B cell (primary cell): ENCODE measurements around the gene SLC8B1. TPM values are rescaled to one million over a fixed set of nuclear protein-coding genes. Genes with fewer than 3 reads are reported as not detected.

ENCODE experiments used
- ATAC-seq: fragments of 200-7000 bp; cut with Tn5 transposase; one replicate; pipeline ENCODE4 v1.10.0; 2021; ENCODE audit warnings: low read depth, mild to moderate bottlenecking, moderate number of reproducible peaks, moderate library complexity
- CTCF ChIA-PET: fragments of 350-600 bp; sonication (Branson Sonifier 250); formaldehyde crosslinking; loops from one replicate; lab custom pipeline; 2021; ENCODE audit warnings: antibody characterized with exemption, inconsistent platforms; lab: Charles Lee
- POLR2A ChIA-PET: fragments of 350-600 bp; sonication (Branson Sonifier 250); formaldehyde crosslinking; loops from one replicate; lab custom pipeline; 2021; ENCODE audit warnings: antibody characterized with exemption; lab: Charles Lee
- DNase-seq: peaks from one replicate; pipeline ENCODE4 v3.0.0; 2013
- H2AFZ ChIP-seq: 2 replicates; pipeline ENCODE4 v1.6.1; 2012; ENCODE audit warnings: mild to moderate bottlenecking, low read depth, low read length; ENCODE audit not compliant: insufficient read depth, poor library complexity, severe bottlenecking
- H3K27ac ChIP-seq, 2 donors: 1 replicate in 1 of 2; 2 replicates in 1 of 2; pipeline ENCODE4 v1.5.1; 2012 to 2013; ENCODE audit warnings: low read length in 2 of 2, mild to moderate bottlenecking in 2 of 2, moderate library complexity in 1 of 2
- H3K27me3 ChIP-seq, 4 experiments: fragments of 200-600 bp in 1 of 4; sonication (generic) in 1 of 4; replicated peaks in 1 of 4; 1 replicate in 2 of 4; 2 replicates in 2 of 4; pipeline versions ENCODE4 v1.6.1 to v1.7.0; 2013 to 2016; ENCODE audit warnings: low read length in 3 of 4, mild to moderate bottlenecking in 2 of 4, mixed read lengths in 1 of 4, moderate library complexity in 1 of 4; ENCODE audit not compliant: insufficient read depth in 4 of 4, control insufficient read depth in 3 of 4; ENCODE audit errors: control extremely low read depth in 1 of 4
- H3K36me3 ChIP-seq, 2 experiments: replicated peaks in 1 of 2; 1 replicate in 1 of 2; 2 replicates in 1 of 2; pipeline versions ENCODE4 v1.6.1 to v1.7.1; 2013; ENCODE audit warnings: low read length in 1 of 2; ENCODE audit not compliant: insufficient read depth in 2 of 2, control insufficient read depth in 1 of 2; ENCODE audit errors: control extremely low read depth in 1 of 2, extremely low read depth in 1 of 2
- H3K4me1 ChIP-seq, 2 donors: fragments of 200-600 bp in 1 of 2; sonication (generic) in 1 of 2; 1 replicate in 1 of 2; 2 replicates in 1 of 2; pipeline versions ENCODE4 v1.5.1 to v1.6.1; 2013 to 2017; ENCODE audit warnings: low read length in 2 of 2; ENCODE audit not compliant: control insufficient read depth in 2 of 2, insufficient read depth in 2 of 2
- H3K4me2 ChIP-seq: replicated peaks from 2 replicates; pipeline ENCODE3; 2012; ENCODE audit warnings: mild to moderate bottlenecking, low read depth, low read length; ENCODE audit not compliant: poor library complexity, severe bottlenecking
- H3K4me3 ChIP-seq, 5 experiments: fragments of 200-600 bp in 1 of 5; sonication (generic) in 1 of 5; 1 replicate in 3 of 5; 2 replicates in 2 of 5; pipeline versions ENCODE4 v1.5.1 to v1.7.0; 2011 to 2016; ENCODE audit warnings: low read length in 4 of 5, mild to moderate bottlenecking in 4 of 5, low read depth in 2 of 5, control low read depth in 1 of 5, moderate library complexity in 1 of 5; ENCODE audit not compliant: insufficient read depth in 1 of 5; ENCODE audit errors: control extremely low read depth in 1 of 5, extremely low read depth in 1 of 5
- H3K79me2 ChIP-seq: fragments of 200-600 bp; sonication (generic); one replicate; pipeline ENCODE4 v1.6.0; 2016; ENCODE audit warnings: low read length; ENCODE audit not compliant: control insufficient read depth, insufficient read depth
- H3K9ac ChIP-seq: fragments of 200-600 bp; sonication (generic); 2 replicates; pipeline ENCODE4 v1.6.1; 2017; ENCODE audit warnings: mild to moderate bottlenecking, low read length, moderate library complexity
- H3K9me3 ChIP-seq, 3 donors: one replicate each; pipeline versions ENCODE4 v1.6.1 to v1.7.1; 2013; ENCODE audit warnings: low read length in 2 of 3; ENCODE audit not compliant: control insufficient read depth in 2 of 3, insufficient read depth in 1 of 3; ENCODE audit errors: control extremely low read depth in 1 of 3
- H4K20me1 ChIP-seq: 2 replicates; pipeline ENCODE4 v1.6.0; 2012; ENCODE audit warnings: mild to moderate bottlenecking, low read length; ENCODE audit not compliant: insufficient read depth, control insufficient read depth, poor library complexity, severe bottlenecking
- H3K27ac Mint-ChIP-seq: one replicate; pipeline ENCODE4 v1.8.0; 2021; ENCODE audit warnings: mixed read lengths
- H3K27me3 Mint-ChIP-seq: one replicate; pipeline ENCODE4 v1.8.0; 2021; ENCODE audit warnings: mixed read lengths
- H3K4me1 Mint-ChIP-seq: one replicate; pipeline ENCODE4 v1.8.0; 2021; ENCODE audit warnings: mixed read lengths
- H3K4me3 Mint-ChIP-seq: one replicate; pipeline ENCODE4 v1.8.0; 2021; ENCODE audit warnings: mixed read lengths
- H3K9me3 Mint-ChIP-seq: one replicate; pipeline ENCODE4 v1.8.0; 2022; ENCODE audit warnings: mixed read lengths; ENCODE audit not compliant: insufficient read depth
- CTCF ChIP-seq: fragments of 200-600 bp; IDR thresholded peaks from one replicate; pipeline ENCODE4 v1.8.0; 2022; ENCODE audit warnings: antibody characterized with exemption, mild to moderate bottlenecking
- EZH2 ChIP-seq: IDR thresholded peaks from 2 replicates; pipeline ENCODE4 v1.6.1; 2012; ENCODE audit warnings: borderline replicate concordance, low read depth, mild to moderate bottlenecking, moderate library complexity, low read length; ENCODE audit not compliant: insufficient read depth, poor library complexity, severe bottlenecking
- WGBS: methylation state at CpG from one replicate; pipeline ENCODE4 v1.1.5; 2013; ENCODE audit warnings: missing lambda C conversion rate; ENCODE audit not compliant: insufficient coverage; 5-methylcytosine and 5-hydroxymethylcytosine counted together
- intact Hi-C: fragments of 100-400 bp; cut with micrococcal nuclease; formaldehyde crosslinking; loops from one replicate; pipeline ENCODE4 v1.10.0; 2022
- polyA plus RNA-seq: library from polyadenylated mRNA; depleted of rRNA; stranded (reverse); fragments of >200 nt; gene quantifications from 2 replicates; pipeline ENCODE4 v1.2.3, GENCODE V29; 2012
- total RNA-seq, 2 donors: library from RNA; stranded (reverse); fragments of 120-200 nt in 1 of 2; gene quantifications; 1 replicate in 1 of 2; 2 replicates in 1 of 2; pipeline versions ENCODE4 v1.2.3 to v1.2.4, GENCODE V29; 2013 to 2022

SLC8B1 gene
- total and polyA plus RNA-seq, 2 donors (not counting 1 experiment from before 2014, with no cell fraction given): 18.7 to 35.6 TPM

GRCh38 chr12:113262710-113263109, 72.2 kb downstream of the SLC8B1 start:
- H3K4me3 Mint-ChIP-seq: no peak overlapping the region
- no peak overlapping the region for H3K4me2 ChIP-seq
- no peaks in the 10 kb centered on the region for H4K20me1 ChIP-seq
- no peaks in the 10 kb centered on the region for H3K27me3 Mint-ChIP-seq
- H3K4me3 ChIP-seq: no peak overlapping the region
- TF ChIP-seq EZH2: no peak
- TF ChIP-seq CTCF: no peak
- no peaks in the 10 kb centered on the region for H3K9me3 Mint-ChIP-seq
- H3K27ac Mint-ChIP-seq: no peak overlapping the region
- H3K27ac ChIP-seq: no peak overlapping the region
- ChIA-PET POLR2A (no interaction called here), CTCF (no interaction called here)
- H3K9me3 ChIP-seq: no peaks in the 10 kb centered on the region
- H3K27me3 ChIP-seq: no peaks in the 10 kb centered on the region
- peaks cover 24% of the 10 kb centered on the region for H3K4me1 Mint-ChIP-seq
- no peak for ATAC-seq
- no peak for DNase-seq
- intact Hi-C loops: no loop called here
- peaks cover 5 to 32% of the 10 kb centered on the region in 2 experiments for H3K36me3 ChIP-seq
- no peak overlapping the region for H2AFZ ChIP-seq
- peaks cover 17 to 20% of the 10 kb centered on the region in 2 donors for H3K4me1 ChIP-seq
- peaks cover 9% of the 10 kb centered on the region for H3K79me2 ChIP-seq
- no peak overlapping the region for H3K9ac ChIP-seq

- Mint-ChIP-seq H3K4me3 (no peak overlapping the region), H3K4me1 (peaks cover 24% of the 10 kb centered on the region), H3K27me3 (no peaks in the 10 kb centered on the region), H3K27ac (no peak overlapping the region), H3K9me3 (no peaks in the 10 kb centered on the region)
- no peaks in the 10 kb centered on the region for H4K20me1 ChIP-seq
- ChIA-PET POLR2A (no interaction called here), CTCF (interaction anchor here (0.7 to 1.6 kb wide), 2 partner anchors 54 to 66 kb away, joined by 3 to 5 read pairs; no protein-coding TSS in a partner anchor)
- TF ChIP-seq EZH2 (no peak), CTCF (no peak)
- no peak overlapping the region for H2AFZ ChIP-seq
- peak overlapping the region in 1 of 2 donors; percentile 36 for H3K27ac ChIP-seq
- 57% methylated on average over 2 of the region's 6 CpGs for WGBS
- H3K4me3 ChIP-seq: no peak overlapping the region
- H3K79me2 ChIP-seq: peaks cover 9% of the 10 kb centered on the region
- H3K27me3 ChIP-seq: no peaks in the 10 kb centered on the region
- H3K4me1 ChIP-seq: peaks cover 17 to 20% of the 10 kb centered on the region in 2 donors
- ATAC-seq: no peak
- H3K4me2 ChIP-seq: peak overlapping the region; percentile 22
- H3K36me3 ChIP-seq: peaks cover 5 to 29% of the 10 kb centered on the region in 2 experiments
- peaks cover 0 to 4% (median 0%) of the 10 kb centered on the region in 3 donors for H3K9me3 ChIP-seq
- no peak overlapping the region for H3K9ac ChIP-seq
- no peak for DNase-seq
- intact Hi-C loops: no loop called here
These were observed 73.0 kb downstream of the SLC8B1 start for GRCh38 chr12:113261847-113262470.
